HG03135 (cell line): ENCODE results near the gene AMPH.
A peak's percentile ranks its signal among the peaks of the same experiment; 100 is the strongest.
"Not testable (repeated sequence)": the region's sequence is repeated elsewhere in the genome, so short reads cannot be mapped to it uniquely, and the experiment has no call there.

Experiments
- ATAC-seq: cut with Tn5 transposase; IDR thresholded peaks from one replicate; pipeline ENCODE4 v1.9.1; 2021; ENCODE audit warnings: mild to moderate bottlenecking, moderate library complexity; ENCODE audit not compliant: unreplicated experiment

The AMPH gene

DNA sequence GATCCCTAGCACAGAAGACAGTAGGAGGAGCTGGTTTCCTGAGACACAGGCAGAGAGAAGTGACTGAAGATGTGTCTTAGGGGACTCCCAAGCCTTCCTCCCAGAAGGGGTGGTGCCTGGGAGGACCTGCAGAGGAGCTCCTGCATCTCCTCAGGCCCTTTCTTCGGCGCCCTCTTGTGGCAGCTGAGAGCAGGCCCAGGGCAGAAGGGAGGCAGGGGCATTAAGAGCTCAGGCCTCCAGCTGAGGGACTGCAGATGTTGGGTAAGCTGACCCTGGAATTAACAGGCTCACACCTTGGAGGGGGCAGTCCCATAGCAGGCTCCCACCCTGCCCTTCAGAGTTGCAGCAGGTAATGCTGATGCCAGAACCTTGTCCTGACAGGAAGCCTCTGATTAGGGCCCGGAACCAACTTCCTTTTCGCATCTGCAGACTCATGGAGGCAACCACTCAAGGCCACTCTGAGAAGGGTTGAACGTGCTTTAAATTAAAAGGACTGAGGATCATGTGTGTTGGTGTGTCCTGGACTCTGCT lies 272.0 kb downstream of the AMPH start:
- ATAC-seq: peak; percentile 79

DNA sequence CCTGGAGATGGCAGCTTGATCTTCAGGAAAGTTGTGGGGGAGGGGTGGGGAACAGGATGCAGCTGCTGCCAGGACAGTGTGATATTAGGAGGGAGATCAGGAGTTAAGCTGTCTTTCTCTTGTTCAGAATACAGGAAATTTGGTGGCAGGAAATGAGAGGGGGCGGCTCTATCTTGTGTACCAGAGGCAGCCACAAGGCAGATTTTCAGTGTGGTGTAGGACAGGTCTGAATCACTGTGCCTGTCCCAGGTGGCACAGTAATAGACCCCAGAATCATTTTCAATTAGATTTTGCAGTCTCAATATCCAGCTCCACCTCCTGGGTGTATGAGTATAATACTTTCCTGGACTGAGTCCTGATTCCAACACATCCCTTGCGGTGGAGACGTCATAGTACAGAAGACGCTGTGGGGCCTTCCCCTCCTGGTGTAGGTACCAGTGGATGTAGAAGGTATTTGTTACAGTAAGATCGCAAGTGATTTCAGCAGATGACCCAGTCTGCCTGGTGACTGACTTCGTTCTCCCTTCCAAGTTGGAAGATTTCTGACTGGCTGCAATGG lies 272.8 kb downstream of the AMPH start:
- ATAC-seq: not testable (repeated sequence)

DNA sequence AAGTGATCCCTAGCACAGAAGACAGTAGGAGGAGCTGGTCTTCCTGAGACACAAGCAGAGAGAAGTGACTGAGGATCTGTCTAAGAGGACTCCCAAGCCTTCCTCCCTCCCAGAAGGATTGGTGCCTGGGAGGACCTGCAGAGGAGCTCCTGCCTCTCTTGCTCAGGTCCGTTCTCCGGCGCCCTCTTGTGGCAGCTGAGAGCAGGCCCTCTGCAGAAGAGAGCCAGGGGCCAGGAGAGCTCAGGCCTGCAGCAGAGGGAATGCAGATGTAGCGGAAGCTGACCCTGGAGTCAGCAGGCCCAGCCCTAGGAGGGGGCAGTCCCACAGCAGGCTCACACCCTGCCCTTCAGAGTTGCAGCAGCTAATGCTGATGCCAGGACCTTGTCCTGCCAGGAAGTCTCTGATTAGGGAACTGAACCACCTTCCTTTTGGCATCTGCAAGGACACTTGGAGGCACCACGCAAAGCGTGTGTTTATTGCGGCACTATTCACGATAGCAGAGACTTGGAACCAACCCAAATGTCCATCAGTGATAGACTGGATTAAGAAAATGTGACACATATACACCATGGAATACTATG lies 276.8 kb downstream of the AMPH start:
- ATAC-seq: not testable (repeated sequence)

- not testable (repeated sequence) for ATAC-seq
Measured at GRCh38 chr7:38353431-38353881, 277.7 kb downstream of the AMPH start.

- ATAC-seq: no peak
Measured at GRCh38 chr7:38351601-38352000, 279.6 kb downstream of the AMPH start.

- not testable (repeated sequence) for ATAC-seq
Measured at GRCh38 chr7:38350777-38351176, 280.4 kb downstream of the AMPH start.

GRCh38 chr7:38349869-38350583 lies 281.1 kb downstream of the AMPH start:
- peak; percentile 74 for ATAC-seq

- peak; percentile 48 for ATAC-seq
Measured at GRCh38 chr7:38349126-38349795, 281.9 kb downstream of the AMPH start.

DNA sequence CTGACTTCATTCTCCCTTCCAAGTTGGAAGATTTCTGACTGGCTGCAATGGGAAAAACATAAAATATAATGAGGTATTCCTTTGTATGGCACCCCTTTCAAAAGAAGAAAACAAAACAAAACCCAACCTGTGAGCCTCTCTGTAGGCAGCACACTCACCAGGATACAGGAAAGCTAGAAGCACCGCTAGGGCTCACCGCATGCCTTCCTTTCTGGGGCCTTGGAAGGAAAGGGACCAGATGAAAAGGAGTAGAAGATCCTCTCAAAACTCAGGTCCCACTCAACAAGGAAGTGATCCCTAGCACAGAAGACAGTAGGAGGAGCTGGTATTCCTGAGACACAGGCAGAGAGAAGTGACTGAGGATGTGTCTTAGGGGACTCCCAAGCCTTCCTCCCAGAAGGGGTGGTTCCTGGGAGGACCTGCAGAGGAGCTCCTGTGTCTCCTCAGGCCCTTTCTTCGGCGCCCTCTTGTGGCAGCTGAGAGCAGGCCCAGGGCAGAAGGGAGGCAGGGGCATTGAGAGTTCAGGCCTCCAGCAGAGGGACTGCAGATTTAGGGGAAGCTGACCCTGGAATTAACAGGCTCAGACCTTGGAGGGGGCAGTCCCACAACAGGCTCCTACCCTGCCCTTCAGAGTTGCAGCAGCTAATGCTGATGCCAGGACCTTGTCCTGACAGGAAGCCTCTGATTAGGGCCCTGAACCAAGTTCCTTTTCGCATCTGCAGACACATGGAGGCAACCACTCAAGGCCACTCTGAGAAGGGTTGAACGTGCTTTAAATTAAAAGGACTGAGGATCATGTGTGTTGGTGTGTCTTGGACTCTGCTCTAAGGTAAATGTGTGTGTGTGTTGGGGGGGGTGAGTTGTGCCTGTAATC lies 285.6 kb downstream of the AMPH start:
- ATAC-seq: peak; percentile 41

DNA sequence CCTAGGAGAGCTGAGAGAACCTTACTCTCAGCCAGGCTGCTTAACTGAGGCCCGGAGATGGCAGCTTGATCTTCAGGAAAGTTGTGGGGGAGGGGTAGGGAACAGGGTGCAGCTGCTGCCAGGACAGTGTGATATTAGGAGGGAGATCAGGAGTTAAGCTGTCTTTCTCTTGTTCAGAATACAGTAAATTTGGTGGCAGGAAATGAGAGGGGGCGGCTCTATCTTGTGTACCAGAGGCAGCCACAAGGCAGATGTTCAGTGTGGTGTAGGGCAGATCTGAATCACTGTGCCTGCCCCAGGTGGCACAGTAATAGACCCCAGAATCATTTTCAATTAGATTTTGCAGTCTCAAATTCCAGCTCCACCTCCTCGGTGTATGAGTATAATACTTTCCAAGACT lies 286.4 kb downstream of the AMPH start:
- peak; percentile 46 for ATAC-seq

DNA sequence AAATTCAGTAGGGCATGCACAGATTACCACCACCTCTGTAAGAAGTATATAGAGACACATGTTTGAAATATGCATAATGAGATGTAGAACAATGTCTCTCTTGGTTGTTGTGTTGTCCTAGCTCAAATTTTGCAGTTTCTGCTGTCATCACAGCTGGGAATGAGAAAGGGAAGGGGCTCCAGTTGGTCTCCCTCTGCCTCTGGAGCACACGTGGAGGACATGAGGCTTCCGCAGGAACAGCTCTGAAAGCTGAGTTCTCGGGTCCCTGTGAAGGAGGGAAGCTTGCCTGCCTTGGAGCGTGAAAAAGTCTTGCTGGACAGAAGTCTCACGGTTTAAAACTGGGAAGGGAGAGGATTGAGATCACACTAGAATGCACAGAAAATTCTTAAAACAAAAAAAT lies 289.0 kb downstream of the AMPH start:
- not testable (repeated sequence) for ATAC-seq

- ATAC-seq: peak; percentile 45
Measured at GRCh38 chr7:38341172-38341705, 289.9 kb downstream of the AMPH start.

- ATAC-seq: no peak
Measured at GRCh38 chr7:38339953-38340819, 291.0 kb downstream of the AMPH start.

GRCh38 chr7:38336148-38336515 lies 295.0 kb downstream of the AMPH start:
- not testable (repeated sequence) for ATAC-seq

- ATAC-seq: peak; percentile 96
Measured at GRCh38 chr7:38335492-38336147, 295.6 kb downstream of the AMPH start.

GRCh38 chr7:38335128-38335491 lies 296.1 kb downstream of the AMPH start:
- ATAC-seq: no peak

DNA sequence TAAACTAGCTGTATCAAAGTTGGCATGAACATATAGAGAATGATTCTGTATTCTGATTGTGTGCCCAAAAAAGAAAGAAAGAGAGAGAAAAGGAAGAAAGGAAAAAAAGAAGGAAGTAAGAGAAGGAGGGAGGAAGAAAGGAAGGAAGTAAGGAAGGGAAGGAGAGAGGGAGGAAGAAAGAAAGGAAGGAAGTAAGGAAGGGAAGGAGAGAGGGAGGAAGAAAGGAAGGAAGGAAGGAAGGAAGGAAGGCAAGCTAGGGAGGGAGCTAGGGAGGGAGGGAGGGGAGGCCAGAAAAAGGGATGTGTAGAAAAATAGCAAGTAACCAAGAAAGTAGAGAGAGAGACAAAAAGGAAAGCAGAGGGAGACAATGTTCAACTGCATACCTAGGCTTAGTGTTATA lies 297.0 kb downstream of the AMPH start:
- ATAC-seq: no peak
